ENCODE data around the gene LCAT. TPM values are rescaled to one million over a fixed set of nuclear protein-coding genes. Genes with fewer than 3 reads are reported as not detected.

LCAT gene
- total and polyA plus RNA-seq, 9 of the 15 experiments (the other 6 are each of a cell fraction or from before 2014, with no cell fraction given): 0.46 to 21.0 (median 5.0) TPM

DNA sequence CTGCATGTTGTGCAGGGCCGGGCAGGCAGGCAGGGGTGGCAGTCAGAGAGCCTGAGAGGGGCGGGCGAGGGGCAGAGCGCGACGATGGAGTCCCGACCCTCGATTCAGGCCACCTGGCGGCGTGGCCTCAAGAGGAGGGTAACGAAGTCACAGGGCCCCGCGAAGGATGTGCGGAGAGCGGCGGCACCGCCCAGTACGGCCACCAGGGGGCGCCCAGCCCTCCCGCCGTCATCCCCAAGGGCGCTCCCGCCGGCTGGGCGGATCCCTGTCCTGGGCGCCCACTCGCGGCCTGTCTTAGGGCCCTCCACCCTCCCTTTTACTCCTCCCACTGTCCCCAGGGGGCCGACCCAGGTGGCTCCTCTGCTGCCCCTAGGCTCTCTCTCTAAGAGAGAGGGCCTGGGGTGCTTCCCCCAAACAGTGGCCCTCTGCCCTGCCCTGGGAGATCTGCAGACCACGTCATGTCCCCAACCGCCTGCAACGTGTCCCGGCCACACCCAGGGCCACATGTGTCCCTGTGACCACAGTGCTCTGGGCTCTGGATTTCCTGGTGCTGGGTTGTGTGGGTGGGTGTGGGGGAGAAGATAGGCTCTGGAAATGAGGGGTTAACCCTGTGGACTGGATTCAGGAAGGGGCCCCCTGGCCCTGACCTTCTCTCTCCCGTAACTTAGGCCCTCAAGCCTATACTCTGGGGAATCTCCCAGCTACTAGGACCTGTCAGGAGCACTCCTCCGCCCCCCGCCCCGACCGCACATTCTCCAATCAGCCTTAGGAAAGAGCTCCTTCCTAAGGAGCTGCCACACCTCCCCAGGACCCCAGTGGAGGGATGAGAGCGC, 49.5 kb upstream of the LCAT start (continued):
- TF ChIP-seq, protein P1, sequence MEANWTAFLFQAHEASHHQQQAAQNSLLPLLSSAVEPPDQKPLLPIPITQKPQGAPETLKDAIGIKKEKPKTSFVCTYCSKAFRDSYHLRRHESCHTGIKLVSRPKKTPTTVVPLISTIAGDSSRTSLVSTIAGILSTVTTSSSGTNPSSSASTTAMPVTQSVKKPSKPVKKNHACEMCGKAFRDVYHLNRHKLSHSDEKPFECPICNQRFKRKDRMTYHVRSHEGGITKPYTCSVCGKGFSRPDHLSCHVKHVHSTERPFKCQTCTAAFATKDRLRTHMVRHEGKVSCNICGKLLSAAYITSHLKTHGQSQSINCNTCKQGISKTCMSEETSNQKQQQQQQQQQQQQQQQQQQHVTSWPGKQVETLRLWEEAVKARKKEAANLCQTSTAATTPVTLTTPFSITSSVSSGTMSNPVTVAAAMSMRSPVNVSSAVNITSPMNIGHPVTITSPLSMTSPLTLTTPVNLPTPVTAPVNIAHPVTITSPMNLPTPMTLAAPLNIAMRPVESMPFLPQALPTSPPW (CRISPR knock-in tag; IDR thresholded peaks at IDR 0.05): peak; percentile 75
- TF ChIP-seq RAD21 (CRISPR knock-in tag; conservative IDR thresholded peaks at IDR 0.05 in 1 of 2, IDR thresholded peaks at IDR 0.05 in 1 of 2) (peak; percentile 88 to 89), KAT7 (CRISPR knock-in tag; IDR thresholded peaks at IDR 0.05; ENCODE audit: borderline replicate concordance) (no peak), BRCA1 (IDR thresholded peaks at IDR 0.05) (no peak), BRCA1 (CRISPR knock-in tag; IDR thresholded peaks at IDR 0.05) (no peak), ZC3H11A (IDR thresholded peaks at IDR 0.05; ENCODE audit: low read depth, low read length) (no peak), FOS (IDR thresholded peaks at IDR 0.05; ENCODE audit: extremely low read depth, insufficient read length) (no peak), CTBP1 (IDR thresholded peaks at IDR 0.05; ENCODE audit: borderline replicate concordance) (peak; percentile 90), SIN3B (IDR thresholded peaks at IDR 0.05; ENCODE audit: low read depth) (0 out of 2 replicates have a peak, but pooled peaks have one; percentile 48), ARNT (IDR thresholded peaks at IDR 0.05) (peak in 1 of 2 experiments; percentile 23; a peak in 1 of 4 replicates), ZKSCAN8 (CRISPR knock-in tag; IDR thresholded peaks at IDR 0.05) (no peak)
- TF ChIP-seq, protein P2, sequence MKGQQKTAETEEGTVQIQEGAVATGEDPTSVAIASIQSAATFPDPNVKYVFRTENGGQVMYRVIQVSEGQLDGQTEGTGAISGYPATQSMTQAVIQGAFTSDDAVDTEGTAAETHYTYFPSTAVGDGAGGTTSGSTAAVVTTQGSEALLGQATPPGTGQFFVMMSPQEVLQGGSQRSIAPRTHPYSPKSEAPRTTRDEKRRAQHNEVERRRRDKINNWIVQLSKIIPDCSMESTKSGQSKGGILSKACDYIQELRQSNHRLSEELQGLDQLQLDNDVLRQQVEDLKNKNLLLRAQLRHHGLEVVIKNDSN (CRISPR knock-in tag; IDR thresholded peaks at IDR 0.05): peak; percentile 51
- TF ChIP-seq, protein P3, sequence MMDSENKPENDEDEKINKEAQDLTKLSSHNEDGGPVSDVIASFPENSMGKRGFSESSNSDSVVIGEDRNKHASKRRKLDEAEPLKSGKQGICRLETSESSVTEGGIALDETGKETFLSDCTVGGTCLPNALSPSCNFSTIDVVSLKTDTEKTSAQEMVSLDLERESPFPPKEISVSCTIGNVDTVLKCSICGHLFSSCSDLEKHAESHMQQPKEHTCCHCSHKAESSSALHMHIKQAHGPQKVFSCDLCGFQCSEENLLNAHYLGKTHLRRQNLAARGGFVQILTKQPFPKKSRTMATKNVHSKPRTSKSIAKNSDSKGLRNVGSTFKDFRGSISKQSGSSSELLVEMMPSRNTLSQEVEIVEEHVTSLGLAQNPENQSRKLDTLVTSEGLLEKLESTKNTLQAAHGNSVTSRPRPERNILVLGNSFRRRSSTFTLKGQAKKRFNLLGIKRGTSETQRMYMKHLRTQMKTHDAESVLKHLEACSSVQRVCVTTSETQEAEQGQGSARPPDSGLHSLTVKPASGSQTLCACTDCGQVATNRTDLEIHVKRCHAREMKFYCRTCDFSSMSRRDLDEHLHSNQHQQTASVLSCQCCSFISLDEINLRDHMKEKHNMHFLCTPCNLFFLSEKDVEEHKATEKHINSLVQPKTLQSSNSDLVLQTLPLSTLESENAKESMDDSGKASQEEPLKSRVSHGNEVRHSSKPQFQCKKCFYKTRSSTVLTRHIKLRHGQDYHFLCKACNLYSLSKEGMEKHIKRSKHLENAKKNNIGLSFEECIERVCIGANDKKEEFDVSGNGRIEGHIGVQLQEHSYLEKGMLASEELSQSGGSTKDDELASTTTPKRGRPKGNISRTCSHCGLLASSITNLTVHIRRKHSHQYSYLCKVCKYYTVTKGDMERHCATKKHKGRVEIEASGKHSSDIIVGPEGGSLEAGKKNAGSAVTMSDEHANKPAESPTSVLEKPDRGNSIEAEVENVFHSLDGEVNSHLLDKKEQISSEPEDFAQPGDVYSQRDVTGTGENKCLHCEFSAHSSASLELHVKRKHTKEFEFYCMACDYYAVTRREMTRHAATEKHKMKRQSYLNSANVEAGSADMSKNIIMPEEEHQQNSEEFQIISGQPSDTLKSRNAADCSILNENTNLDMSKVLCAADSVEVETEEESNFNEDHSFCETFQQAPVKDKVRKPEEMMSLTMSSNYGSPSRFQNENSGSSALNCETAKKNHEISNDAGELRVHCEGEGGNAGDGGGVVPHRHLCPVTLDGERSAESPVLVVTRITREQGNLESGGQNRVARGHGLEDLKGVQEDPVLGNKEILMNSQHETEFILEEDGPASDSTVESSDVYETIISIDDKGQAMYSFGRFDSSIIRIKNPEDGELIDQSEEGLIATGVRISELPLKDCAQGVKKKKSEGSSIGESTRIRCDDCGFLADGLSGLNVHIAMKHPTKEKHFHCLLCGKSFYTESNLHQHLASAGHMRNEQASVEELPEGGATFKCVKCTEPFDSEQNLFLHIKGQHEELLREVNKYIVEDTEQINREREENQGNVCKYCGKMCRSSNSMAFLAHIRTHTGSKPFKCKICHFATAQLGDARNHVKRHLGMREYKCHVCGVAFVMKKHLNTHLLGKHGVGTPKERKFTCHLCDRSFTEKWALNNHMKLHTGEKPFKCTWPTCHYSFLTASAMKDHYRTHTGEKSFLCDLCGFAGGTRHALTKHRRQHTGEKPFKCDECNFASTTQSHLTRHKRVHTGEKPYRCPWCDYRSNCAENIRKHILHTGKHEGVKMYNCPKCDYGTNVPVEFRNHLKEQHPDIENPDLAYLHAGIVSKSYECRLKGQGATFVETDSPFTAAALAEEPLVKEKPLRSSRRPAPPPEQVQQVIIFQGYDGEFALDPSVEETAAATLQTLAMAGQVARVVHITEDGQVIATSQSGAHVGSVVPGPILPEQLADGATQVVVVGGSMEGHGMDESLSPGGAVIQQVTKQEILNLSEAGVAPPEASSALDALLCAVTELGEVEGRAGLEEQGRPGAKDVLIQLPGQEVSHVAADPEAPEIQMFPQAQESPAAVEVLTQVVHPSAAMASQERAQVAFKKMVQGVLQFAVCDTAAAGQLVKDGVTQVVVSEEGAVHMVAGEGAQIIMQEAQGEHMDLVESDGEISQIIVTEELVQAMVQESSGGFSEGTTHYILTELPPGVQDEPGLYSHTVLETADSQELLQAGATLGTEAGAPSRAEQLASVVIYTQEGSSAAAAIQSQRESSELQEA (IDR thresholded peaks at IDR 0.05; ENCODE audit: low read depth): peak; percentile 39; the same call in 1 of the 2 replicates
- TF ChIP-seq, protein P4, sequence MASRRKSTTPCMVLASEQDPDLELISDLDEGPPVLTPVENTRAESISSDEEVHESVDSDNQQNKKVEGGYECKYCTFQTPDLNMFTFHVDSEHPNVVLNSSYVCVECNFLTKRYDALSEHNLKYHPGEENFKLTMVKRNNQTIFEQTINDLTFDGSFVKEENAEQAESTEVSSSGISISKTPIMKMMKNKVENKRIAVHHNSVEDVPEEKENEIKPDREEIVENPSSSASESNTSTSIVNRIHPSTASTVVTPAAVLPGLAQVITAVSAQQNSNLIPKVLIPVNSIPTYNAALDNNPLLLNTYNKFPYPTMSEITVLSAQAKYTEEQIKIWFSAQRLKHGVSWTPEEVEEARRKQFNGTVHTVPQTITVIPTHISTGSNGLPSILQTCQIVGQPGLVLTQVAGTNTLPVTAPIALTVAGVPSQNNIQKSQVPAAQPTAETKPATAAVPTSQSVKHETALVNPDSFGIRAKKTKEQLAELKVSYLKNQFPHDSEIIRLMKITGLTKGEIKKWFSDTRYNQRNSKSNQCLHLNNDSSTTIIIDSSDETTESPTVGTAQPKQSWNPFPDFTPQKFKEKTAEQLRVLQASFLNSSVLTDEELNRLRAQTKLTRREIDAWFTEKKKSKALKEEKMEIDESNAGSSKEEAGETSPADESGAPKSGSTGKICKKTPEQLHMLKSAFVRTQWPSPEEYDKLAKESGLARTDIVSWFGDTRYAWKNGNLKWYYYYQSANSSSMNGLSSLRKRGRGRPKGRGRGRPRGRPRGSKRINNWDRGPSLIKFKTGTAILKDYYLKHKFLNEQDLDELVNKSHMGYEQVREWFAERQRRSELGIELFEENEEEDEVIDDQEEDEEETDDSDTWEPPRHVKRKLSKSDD (conservative IDR thresholded peaks at IDR 0.05; ENCODE audit: low read length): no peak
